ENCODE data around the gene FAT3. TPM values are rescaled to one million over a fixed set of nuclear protein-coding genes. Genes with fewer than 3 reads are reported as not detected.

Gene FAT3
- total RNA-seq, 1 experiment from 2014 or later, result not detected

- in situ Hi-C loops (cut with HindIII; ENCODE audit: low sequenced_read_pairs), result no loop called here
- no peak for DNase-seq (ENCODE audit: low spot score)
These were observed 45.2 kb downstream of the FAT3 start for GRCh38 chr11:92269841-92270240.

GRCh38 chr11:92272651-92273050 lies 48.0 kb downstream of the FAT3 start:
- in situ Hi-C loops (cut with HindIII; ENCODE audit: low sequenced_read_pairs), result no loop called here

More at GRCh38 chr11:92272651-92273050, 48.0 kb downstream of the FAT3 start:
- peak; percentile 3 for DNase-seq (ENCODE audit: low spot score)
